ENCODE measurements around the gene PNMA6A.

The PNMA6A gene

GRCh38 chrX:153052534-153052933 is 19.7 kb upstream of the PNMA6A start:
- Histone ChIP-seq H2AFZ (ENCODE audit: low read depth, low read length, severe bottlenecking) (no peak overlapping the region), H3K9me3 (ENCODE audit: insufficient read depth, low read length) (no peaks in the 10 kb centered on the region), H3K4me2 (ENCODE audit: low read depth, low read length, poor library complexity, severe bottlenecking) (no peak overlapping the region), H4K20me1 (ENCODE audit: low read depth, low read length) (no peaks in the 10 kb centered on the region), H3K79me2 (ENCODE audit: insufficient read depth, low read length) (no peaks in the 10 kb centered on the region), H3K9me2 (replicated peaks; ENCODE audit: insufficient read depth, low read length) (no peaks in the 10 kb centered on the region), H3K27ac (ENCODE audit: low read depth, low read length) (no peak overlapping the region), H3K36me3 (ENCODE audit: low read length) (no peaks in the 10 kb centered on the region), H3F3A (ENCODE audit: insufficient read depth) (no peaks in the 10 kb centered on the region), H3K9ac (ENCODE audit: low read length) (no peak overlapping the region), H3K4me3 (ENCODE audit: insufficient read depth, low read length, poor library complexity, severe bottlenecking) (no peak overlapping the region), H3K27me3 (ENCODE audit: low read length) (no peaks in the 10 kb centered on the region)
- TF ChIP-seq CTCF (IDR thresholded peaks at IDR 0.05; ENCODE audit: insufficient read depth, low read length, poor library complexity, severe bottlenecking) (no peak), EZH2phosphoT487 (conservative IDR thresholded peaks at IDR 0.05; ENCODE audit: low read length) (no peak)

GRCh38 chrX:153055871-153056749 is 16.1 kb upstream of the PNMA6A start, which contains the start of gene PNMA3:
TSS of gene PNMA3 (plus strand) at chrX:153056470. CDS start at chrX:153057056, 586 bp downstream.
- H3K9ac ChIP-seq (ENCODE audit: low read length): no peak within 1 kb of the TSS

GRCh38 chrX:153057281-153057680 is 15.0 kb upstream of the PNMA6A start:
- TF ChIP-seq EZH2phosphoT487 (conservative IDR thresholded peaks at IDR 0.05; ENCODE audit: low read length) (no peak), CTCF (IDR thresholded peaks at IDR 0.05; ENCODE audit: insufficient read depth, low read length, poor library complexity, severe bottlenecking) (no peak)
- Histone ChIP-seq H3K9ac (ENCODE audit: low read length) (no peak overlapping the region), H2AFZ (ENCODE audit: low read depth, low read length, severe bottlenecking) (no peak overlapping the region), H3K27me3 (ENCODE audit: low read length) (no peaks in the 10 kb centered on the region), H3F3A (ENCODE audit: insufficient read depth) (no peaks in the 10 kb centered on the region), H4K20me1 (ENCODE audit: low read depth, low read length) (no peaks in the 10 kb centered on the region), H3K36me3 (ENCODE audit: low read length) (no peaks in the 10 kb centered on the region), H3K9me2 (replicated peaks; ENCODE audit: insufficient read depth, low read length) (no peaks in the 10 kb centered on the region), H3K27ac (ENCODE audit: low read depth, low read length) (no peak overlapping the region), H3K79me2 (ENCODE audit: insufficient read depth, low read length) (no peaks in the 10 kb centered on the region), H3K9me3 (ENCODE audit: insufficient read depth, low read length) (no peaks in the 10 kb centered on the region), H3K4me3 (ENCODE audit: insufficient read depth, low read length, poor library complexity, severe bottlenecking) (no peak overlapping the region), H3K4me2 (ENCODE audit: low read depth, low read length, poor library complexity, severe bottlenecking) (no peak overlapping the region)

More at GRCh38 chrX:153055871-153056749, 16.1 kb upstream of the PNMA6A start, which contains the start of gene PNMA3:
- H3K36me3 ChIP-seq (ENCODE audit: low read length): no peaks in the 10 kb centered on the region
- H3K4me2 ChIP-seq (ENCODE audit: low read depth, low read length, poor library complexity, severe bottlenecking): no peak within 1 kb of the TSS
- H3F3A ChIP-seq (ENCODE audit: insufficient read depth): no peaks in the 10 kb centered on the region
- H2AFZ ChIP-seq (ENCODE audit: low read depth, low read length, severe bottlenecking): no peak within 1 kb of the TSS
- no peaks in the 10 kb centered on the region for H3K27me3 ChIP-seq (ENCODE audit: low read length)
- H3K9me2 ChIP-seq (replicated peaks; ENCODE audit: insufficient read depth, low read length): no peaks in the 10 kb centered on the region
- H3K79me2 ChIP-seq (ENCODE audit: insufficient read depth, low read length): no peaks in the 10 kb centered on the region
- H3K27ac ChIP-seq (ENCODE audit: low read depth, low read length): no peak within 1 kb of the TSS
- H3K9me3 ChIP-seq (ENCODE audit: insufficient read depth, low read length): no peaks in the 10 kb centered on the region
- no peak for TF ChIP-seq CTCF (IDR thresholded peaks at IDR 0.05; ENCODE audit: insufficient read depth, low read length, poor library complexity, severe bottlenecking)
- no peak for TF ChIP-seq EZH2phosphoT487 (conservative IDR thresholded peaks at IDR 0.05; ENCODE audit: low read length)
- H3K4me3 ChIP-seq (ENCODE audit: insufficient read depth, low read length, poor library complexity, severe bottlenecking): no peak within 1 kb of the TSS
- H4K20me1 ChIP-seq (ENCODE audit: low read depth, low read length): no peaks in the 10 kb centered on the region

Data from SU-DHL-6 (cell line).